Activated CD4-positive, alpha-beta T cell treated with anti-CD3 and anti-CD28 coated beads, Interleukin-2, amount 50 U/mL, for 48 hours (primary cell): Measurements from ENCODE around the gene PTPRN2.
"Not testable (repeated sequence)": the region's sequence is repeated elsewhere in the genome, so short reads cannot be mapped to it uniquely, and the experiment has no call there.

Experiments used
- DNase-seq, 2 experiments: peaks; one replicate each; pipeline ENCODE4 v3.0.0-alpha.2; 2020

The PTPRN2 gene

GRCh38 chr7:157863176-157863575 is 724.4 kb downstream of the PTPRN2 start:
- DNase-seq: no peak

GRCh38 chr7:157862731-157863130 is 724.9 kb downstream of the PTPRN2 start:
- no peak for DNase-seq

GRCh38 chr7:157861551-157861950 is 726.1 kb downstream of the PTPRN2 start:
- no peak for DNase-seq

GRCh38 chr7:157861031-157861491 is 726.6 kb downstream of the PTPRN2 start:
- DNase-seq: no peak

- DNase-seq: no peak
Observed at GRCh38 chr7:157860406-157860805, 727.2 kb downstream of the PTPRN2 start.

- no peak for DNase-seq
Observed at GRCh38 chr7:157859915-157860314, 727.7 kb downstream of the PTPRN2 start.

GRCh38 chr7:157857578-157858075 is 730.0 kb downstream of the PTPRN2 start:
- DNase-seq: no peak

- no peak for DNase-seq
Observed at GRCh38 chr7:157856873-157857577, 730.6 kb downstream of the PTPRN2 start.

GRCh38 chr7:157855452-157856213 is 732.0 kb downstream of the PTPRN2 start:
- no peak for DNase-seq

GRCh38 chr7:157855016-157855415 is 732.6 kb downstream of the PTPRN2 start:
- no peak for DNase-seq

- no peak for DNase-seq
Observed at GRCh38 chr7:157854066-157854891, 733.3 kb downstream of the PTPRN2 start.

- no peak for DNase-seq
Observed at GRCh38 chr7:157853789-157854065, 733.9 kb downstream of the PTPRN2 start.

- DNase-seq: no peak
Observed at GRCh38 chr7:157853076-157853788, 734.4 kb downstream of the PTPRN2 start.

- peak; percentile 78 to 84 for DNase-seq
Observed at GRCh38 chr7:157851501-157852067, 736.0 kb downstream of the PTPRN2 start.

- no peak for DNase-seq
Observed at GRCh38 chr7:157850481-157851444, 736.9 kb downstream of the PTPRN2 start.

- no peak for DNase-seq
Observed at GRCh38 chr7:157849726-157850125, 737.9 kb downstream of the PTPRN2 start.

GRCh38 chr7:157849341-157849596 is 738.4 kb downstream of the PTPRN2 start:
- no peak for DNase-seq

GRCh38 chr7:157848508-157849340 is 738.9 kb downstream of the PTPRN2 start:
- no peak for DNase-seq

GRCh38 chr7:157847756-157848487 is 739.7 kb downstream of the PTPRN2 start:
- DNase-seq: not testable (repeated sequence)

- DNase-seq: not testable (repeated sequence)
Observed at GRCh38 chr7:157846746-157847145, 740.9 kb downstream of the PTPRN2 start.
